Measurements from ENCODE around the gene PSMD8.
"Not testable (repeated sequence)": the region's sequence is repeated elsewhere in the genome, so short reads cannot be mapped to it uniquely, and the experiment has no call there.

PSMD8 gene

DNA sequence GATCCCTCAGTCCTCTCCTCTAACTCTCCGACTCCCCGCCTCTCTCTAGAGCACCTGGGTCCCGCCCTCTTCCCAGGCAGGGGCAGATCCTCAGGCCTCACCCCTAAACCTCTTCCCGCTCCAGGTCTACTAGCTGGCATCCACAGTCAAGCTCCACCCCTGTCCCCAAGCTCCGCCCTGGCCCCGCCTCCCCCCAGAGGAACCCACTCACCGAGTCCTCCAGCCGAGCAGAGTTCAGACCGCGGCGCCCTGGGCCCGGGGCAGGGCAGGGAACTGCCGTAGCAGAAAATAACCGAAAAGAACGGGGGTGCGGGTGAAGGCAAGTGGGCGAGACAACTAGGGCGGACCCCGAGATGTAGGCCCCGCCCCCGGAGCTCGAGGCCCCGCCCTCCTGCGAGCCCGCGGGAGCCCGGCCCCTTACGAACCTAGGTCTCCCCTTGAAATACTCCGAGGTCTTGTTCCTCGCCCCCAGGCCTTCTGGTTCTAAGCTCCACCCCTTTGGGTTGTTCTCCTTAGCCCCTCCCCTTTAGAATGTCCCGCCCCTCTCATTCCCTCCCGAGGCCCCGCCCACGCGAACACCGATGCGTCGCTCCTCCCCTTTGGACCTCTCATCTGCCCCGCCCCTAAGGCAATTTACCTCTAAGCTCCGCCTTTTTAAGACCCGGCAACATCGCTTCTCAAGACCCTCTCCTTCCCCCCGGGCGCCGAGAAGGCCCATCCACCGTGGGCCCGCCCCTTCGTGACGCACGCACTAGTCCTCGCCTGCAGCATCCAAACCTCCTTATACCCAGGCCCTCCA lies 13.4 kb downstream of the PSMD8 start, which contains the start of gene GGN:
Gene GGN (minus strand): TSS at position 485 of the 799 bp plus-strand sequence. CDS start 773 bp downstream, outside the sequence.
- peak; percentile 76 to 86 for DNase-seq

- DNase-seq = peak in 1 of 2 experiments; percentile 78
Measured at GRCh38 chr19:38388349-38389100, 14.2 kb downstream of the PSMD8 start, which contains the start of gene SPRED3. SPRED3 (plus strand) TSS chr19:38388697; CDS start chr19:38390303, 1,606 bp downstream.

GRCh38 chr19:38389101-38389925 lies 14.9 kb downstream of the PSMD8 start:
- DNase-seq = peak; percentile 45 to 56

DNA sequence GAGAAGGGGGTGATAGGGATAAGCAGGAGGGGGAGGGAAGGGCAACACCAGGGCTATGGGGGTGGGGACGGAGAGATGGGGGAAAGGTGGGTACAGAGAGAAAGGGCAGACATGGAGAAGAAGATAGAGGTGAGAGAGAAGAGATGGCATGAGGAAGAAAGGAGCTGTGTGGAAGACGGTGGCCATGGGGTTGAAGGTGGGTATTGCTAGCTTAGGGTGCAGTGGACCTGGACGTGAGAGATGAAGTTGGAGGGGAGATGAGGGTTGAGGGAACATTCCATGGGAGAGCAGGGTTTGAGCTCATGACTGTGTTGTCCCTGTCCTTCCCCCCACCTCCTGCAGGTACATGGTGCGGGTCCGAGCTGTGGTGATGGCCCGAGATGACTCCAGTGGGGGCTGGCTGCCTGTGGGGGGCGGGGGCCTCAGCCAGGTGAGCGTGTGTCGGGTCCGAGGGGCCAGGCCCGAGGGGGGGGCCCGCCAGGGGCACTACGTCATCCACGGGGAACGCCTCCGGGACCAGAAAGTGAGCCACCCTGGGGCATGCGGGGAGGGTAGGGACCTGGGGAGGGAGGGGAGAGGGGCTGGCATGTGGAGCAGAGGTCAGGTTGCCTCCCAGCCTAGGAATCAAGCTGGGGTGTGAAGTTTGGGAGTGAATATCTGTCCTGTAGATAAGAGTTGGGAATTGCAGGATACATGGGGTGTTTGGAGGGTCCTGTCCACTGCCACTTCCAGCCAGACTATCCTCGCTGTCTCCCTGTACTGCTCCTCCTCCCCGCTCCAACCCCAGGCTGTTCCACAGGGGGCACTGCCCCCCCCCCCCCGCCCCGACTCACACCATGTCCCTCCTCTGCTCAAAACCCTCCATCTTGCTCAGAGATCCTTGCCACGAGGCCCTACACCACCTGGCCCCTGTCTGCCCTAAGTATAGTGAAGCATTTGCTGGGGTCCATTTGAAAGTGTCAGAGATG lies 15.9 kb downstream of the PSMD8 start:
- DNase-seq = no peak

DNA sequence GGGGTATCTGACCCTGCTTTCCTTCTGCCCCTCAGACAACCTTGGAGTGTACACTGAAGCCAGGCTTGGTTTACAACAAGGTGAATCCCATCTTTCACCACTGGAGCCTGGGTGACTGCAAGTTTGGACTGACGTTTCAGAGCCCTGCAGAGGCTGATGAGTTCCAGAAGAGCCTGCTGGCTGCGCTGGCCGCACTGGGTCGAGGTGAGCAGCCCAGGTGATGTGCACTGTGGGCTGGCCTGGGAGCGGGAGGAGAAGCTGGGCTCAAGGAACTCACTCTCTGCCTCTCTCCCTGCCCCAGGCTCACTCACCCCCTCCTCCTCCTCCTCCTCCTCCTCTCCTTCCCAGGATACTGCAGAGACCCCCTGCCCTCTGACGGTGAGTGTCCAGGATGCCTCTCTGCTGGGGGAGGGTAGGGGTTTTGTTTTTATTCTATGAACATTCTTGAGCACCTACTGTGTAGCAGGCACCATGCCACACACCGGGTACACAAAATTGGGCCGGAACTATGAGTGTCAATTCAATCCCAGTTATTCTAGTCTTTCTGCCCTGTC lies 17.6 kb downstream of the PSMD8 start:
- no peak for DNase-seq

DNA sequence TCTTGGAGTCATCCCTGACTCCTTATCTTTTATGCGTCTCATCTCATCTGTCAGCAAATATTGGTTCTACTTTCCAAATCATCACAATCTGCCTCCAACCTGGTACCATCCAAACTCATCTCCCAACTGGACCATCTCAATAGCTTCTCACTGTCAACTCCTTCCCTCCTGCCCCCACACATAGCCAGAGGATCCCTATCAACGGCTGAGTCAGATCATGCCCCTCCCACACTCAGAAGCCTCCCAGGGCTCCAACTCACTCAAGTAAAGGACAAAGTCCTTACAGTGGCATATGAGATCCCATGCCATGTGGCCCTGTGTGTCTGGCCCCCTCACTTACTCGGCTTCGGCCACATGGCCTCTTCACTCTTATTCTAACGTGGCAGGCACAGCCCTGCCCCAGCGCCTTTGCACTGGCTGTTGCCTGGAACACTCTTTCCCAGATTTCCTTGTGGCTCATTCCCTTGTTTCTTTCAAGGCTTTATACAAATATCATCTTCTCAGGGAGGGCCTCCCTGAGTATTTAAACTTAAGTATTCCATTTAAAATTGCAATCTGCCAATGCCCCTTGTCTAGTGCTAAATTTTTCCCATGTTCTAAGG lies 18.4 kb downstream of the PSMD8 start:
- DNase-seq = no peak

- no peak for DNase-seq
Measured at GRCh38 chr19:38394488-38394887, 20.1 kb downstream of the PSMD8 start.

DNA sequence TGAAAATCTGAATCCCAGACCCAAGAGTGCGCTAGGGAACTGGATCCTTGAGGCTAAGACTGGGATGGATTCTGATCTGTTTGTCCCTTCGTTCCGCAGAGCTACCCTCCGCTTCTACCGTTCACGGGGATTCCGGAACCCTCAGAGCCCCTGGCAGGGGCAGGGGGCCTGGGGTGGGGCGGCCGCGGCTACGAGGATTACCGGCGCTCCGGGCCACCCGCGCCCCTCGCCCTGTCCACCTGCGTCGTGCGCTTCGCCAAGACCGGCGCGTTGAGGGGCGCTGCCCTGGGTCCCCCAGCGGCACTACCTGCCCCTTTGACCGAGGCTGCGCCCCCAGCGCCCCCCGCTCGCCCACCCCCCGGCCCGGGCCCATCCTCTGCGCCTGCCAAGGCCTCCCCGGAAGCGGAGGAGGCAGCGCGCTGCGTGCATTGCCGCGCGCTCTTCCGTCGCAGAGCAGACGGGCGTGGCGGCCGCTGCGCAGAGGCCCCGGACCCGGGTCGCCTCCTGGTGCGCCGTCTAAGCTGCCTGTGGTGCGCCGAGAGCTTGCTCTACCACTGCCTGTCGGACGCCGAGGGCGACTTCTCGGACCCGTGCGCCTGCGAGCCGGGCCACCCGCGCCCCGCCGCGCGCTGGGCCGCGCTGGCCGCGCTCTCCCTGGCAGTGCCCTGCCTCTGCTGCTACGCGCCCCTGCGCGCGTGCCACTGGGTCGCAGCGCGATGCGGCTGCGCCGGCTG lies 21.2 kb downstream of the PSMD8 start:
- DNase-seq = no peak

DNA sequence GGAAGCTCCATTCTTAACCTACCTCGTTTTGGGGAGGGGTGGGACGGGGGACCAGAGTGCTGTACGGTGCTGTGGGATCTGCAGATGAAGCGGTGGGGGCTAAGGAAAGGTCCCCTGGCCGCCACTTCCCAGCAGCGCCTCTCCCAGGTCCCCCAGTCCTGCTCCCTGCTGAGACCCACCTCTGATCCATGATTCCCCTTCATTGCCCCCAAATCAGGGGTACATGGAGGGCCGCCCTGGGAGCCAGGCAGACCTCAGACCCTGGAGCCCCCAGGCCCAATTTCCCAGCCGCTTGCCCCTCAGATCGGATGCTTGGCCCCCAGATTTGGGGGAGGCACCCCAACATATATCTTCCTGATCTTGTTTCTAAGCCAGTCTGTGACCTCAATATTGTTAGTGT lies 24.7 kb downstream of the PSMD8 start:
- no peak for DNase-seq

- DNase-seq = no peak
Measured at GRCh38 chr19:38399537-38399936, 25.2 kb downstream of the PSMD8 start.

DNA sequence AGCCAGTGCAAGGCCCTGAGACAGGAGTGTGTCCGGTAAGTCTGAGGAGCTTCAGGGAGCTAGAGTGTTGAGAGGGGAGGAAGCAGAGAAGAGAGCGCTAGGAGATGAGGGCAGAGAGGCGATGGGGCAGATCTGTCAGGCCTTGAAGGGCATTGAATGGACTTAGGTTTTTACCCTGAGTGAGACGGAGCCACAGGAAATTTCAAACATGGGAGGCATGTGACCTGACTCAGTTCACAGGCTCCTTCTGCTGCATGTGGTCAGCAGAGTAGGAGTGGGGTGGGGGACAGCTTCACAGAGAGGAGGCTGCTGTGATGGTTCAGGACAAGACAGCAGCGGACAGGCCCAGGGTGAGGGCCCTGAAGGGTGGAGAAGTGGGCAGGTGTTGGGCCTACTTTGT lies 26.0 kb downstream of the PSMD8 start:
- DNase-seq = no peak

- DNase-seq = peak in 1 of 2 experiments; percentile 40
Measured at GRCh38 chr19:38401148-38401547, 26.8 kb downstream of the PSMD8 start.

DNA sequence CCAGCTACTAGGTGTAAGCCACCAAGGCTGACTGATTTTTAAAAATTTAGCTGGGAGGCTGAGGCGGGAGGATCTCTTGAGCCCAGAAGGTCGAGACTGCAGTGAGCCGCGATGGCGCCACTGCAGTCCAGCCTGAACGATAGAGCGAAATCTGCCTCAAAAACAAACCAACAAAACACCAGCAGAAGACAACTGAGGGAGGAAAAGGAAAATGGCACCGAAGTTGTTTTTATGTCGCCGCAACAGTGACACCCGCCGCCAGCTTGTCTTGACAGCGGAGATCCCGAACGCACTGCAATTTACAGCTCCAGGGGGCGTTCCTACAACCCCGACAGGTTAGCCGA lies 28.2 kb downstream of the PSMD8 start:
- no peak for DNase-seq

GRCh38 chr19:38402967-38403674 lies 28.8 kb downstream of the PSMD8 start, which contains the start of gene FAM98C:
FAM98C (plus strand) TSS chr19:38403093; CDS start chr19:38403154, 61 bp downstream.
- peak; percentile 82 to 90 for DNase-seq

DNA sequence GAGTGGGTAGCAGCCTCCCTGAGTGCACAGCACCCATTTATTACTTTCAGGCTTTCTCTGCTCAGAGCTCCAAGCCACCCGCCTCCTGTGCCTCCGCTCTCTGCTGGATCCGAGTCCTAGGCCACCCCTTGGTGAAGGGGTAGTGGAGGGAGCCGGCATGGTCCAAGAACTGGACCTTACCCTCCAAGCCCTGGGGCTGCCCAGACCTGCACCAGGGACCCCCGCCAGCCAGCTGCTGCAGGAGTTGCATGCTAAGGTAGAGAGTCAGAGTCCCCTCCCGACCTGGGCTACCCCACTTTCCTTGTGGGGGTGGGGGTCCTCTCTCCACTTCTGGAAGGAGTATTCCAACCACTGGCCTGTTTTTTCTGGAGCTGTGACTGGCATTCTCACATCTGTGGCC lies 30.5 kb downstream of the PSMD8 start:
- no peak for DNase-seq

- DNase-seq = no peak
Measured at GRCh38 chr19:38405276-38405675, 30.9 kb downstream of the PSMD8 start.

DNA sequence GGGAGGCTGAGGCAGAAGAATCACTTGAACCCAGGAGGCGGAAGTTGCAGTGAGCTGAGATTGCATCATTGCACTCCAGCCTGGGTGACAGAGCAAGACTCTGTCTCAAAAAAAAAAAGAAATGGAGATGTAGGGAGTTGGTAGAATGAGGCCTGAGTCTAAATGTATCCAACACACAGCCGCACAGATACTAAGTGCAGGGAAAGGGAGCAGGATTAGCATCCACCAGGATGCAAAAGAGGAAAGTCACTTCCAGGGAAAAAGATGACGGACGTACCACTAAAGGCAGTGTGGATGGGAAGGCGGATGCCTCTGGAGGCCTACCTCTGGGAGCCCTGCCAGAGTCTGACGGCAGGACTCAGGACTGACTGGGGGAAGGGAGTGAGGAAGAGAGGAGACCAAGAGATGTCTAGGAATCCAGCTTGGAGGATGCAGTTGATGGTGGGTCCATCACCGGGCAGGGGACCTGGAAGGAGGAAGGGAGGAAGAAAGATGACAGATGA lies 35.3 kb downstream of the PSMD8 start:
- no peak for DNase-seq

DNA sequence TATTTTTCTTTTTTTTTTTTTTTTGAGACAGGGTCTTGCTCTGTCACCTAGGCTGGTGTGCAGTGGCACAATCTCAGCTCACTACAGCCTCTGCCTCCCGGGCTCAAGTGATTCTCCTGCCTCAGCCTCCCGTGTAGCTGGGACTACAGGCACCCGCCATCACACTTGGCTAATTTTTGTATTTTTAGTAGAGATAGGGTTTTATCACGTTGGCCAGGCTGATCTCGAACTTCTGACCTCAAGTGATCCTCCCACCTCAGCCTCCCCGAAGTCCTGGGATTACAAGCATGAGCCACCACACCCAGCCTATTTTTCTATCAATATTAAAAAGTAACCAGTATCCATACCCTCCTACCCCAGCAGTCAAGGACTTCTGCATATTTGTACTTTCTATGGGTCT lies 36.0 kb downstream of the PSMD8 start:
- DNase-seq = not testable (repeated sequence)

DNA sequence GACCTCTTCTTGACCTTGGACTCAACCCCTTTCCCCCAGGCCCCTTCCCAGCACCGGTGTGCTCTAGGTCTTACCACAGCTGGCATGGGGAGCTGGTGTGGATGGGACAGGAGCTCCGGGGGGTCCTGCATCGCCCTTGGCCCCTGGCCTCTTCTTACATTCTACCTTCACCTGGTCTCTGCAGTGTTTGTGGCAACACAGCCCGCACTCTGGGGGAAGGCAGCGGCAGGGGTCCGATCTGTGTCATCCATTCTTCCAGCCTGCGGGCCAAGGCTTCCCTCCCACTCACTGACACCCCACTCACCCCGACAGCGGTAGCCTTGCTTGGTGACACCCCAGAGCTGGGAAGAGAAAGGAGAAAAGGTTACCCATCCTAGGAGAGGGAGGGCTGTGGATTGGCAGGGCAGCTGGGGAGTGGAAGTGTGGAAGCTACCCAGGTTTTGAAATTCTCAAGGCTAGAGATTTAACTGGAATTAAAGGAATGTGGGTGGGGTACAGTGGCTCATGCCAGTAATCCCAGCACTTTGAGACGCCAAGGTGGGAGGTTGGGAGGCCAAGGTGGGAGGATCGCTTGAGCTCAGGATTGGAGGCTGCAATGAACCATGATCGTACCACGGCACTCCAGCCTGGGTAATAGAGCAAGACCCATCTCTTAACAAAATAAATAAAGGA lies 36.8 kb downstream of the PSMD8 start:
- no peak for DNase-seq

Measured in SW 1271 (cell line).